LNCAP (cell line): ENCODE data around the gene ING1.

ENCODE experiments used
- CTCF ChIP-seq: fragments of 450-650 bp; IDR thresholded peaks from 2 replicates; pipeline ENCODE4 v1.5.1; 2017; ENCODE audit warnings: mild to moderate bottlenecking

ING1 gene

DNA sequence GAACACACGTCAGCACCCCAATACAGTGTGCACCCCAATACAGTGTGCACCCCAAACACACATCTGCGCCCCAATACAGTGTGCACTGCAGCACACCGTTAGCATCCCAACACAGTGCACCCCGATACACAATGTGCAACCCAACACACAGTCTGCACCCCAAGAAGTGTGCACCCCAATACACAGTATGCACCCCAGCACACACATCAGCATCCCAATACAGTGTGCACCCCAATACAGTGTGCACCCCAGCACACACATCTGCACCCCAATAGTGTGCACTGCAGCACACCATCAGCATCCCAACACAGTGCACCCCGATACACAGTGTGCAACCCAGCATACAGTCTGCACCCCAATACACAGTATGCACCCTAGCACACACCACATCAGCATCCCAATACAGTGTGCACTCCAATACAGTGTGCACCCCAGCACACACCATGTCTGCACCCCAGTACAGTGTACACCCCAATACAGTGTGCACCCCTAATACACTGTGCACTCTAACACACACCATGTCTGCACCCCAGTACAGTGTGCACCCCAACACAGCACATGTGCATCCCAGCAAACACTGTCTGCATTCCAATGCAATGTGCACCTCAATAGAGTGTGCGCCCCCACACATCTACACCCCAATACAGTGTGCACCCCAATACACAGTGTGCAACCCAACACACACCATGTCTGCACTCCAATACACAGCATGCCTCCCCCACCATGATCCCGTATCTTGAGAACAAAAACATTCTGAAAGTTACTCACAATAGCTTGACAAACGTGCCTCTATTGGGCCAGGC is 6.7 kb upstream of the ING1 start:
- TF ChIP-seq CTCF = no peak

DNA sequence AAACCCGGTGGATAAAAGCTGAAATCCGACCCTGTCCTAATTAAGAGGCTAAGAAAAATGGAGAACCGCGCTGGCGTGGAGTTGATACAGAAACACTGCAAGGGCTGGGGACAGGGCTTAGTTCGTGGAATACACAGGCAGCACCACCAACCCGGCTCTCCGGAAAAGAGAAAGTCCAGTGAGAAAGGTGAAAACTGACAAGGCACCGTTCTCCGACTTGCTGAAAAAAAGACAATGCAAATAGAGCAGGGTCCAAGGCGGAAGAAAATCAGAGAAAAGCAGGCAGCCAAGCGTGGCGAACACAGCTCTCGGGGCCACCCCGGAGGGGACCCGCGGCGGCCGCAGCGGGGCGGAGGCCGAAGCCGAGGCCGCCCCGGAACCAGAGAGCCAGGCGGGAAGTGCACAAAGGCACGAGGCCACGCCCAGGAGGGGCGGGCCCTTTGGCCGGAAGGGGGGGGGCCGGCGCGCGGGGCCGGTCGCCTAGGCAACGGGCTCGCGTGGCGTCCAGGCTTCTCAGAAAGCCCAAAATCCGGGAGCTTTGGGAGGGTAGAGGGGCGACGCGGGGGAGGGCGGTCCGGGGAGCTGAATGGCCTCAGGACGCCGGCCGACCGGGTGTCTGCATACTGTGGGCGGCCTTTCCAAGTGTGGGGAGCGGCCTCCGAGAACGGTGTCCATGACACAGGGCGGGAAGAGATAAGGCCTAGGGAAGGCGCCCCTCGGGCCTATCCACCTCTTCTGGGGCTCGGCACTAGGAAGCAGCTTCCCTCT is 1.2 kb upstream of the ING1 start:
- no peak for TF ChIP-seq CTCF

GRCh38 chr13:110712849-110713641 is 455 bp upstream of the ING1 start:
- TF ChIP-seq CTCF = no peak

- peak; percentile 17; the same call in 1 of the 2 replicates for TF ChIP-seq CTCF
Measured at GRCh38 chr13:110713981-110714796, 689 bp downstream of the ING1 start.

DNA sequence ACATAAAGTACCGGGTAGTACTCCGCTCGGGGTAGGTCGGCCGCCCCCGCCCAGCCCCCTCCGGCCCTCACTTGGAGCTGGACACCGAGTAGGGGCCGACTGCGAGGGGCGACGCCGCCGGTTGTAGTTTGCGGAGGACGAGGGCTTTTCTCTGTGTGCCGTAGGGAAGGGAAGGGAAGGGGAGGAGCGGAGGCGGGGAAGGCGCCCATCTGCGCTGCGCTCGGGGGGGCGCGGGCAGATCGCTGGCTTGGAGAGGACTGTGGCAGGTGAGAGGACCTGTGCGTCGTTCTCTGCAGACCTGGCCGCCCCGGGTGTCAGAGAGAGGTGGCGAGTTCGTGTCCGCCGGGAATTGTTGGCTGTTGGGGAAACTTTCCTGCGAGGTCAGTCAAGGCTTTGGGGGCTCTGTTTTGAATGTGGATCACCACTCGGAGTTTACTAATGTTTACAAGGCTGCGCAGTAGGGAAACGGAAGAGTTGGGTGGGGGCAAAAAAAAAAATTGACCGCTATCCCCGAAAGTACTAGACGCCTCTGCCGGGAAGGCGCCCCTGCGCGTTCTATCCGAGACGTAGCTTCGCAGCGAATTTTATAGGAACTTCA is 1.4 kb downstream of the ING1 start:
- TF ChIP-seq CTCF = no peak

- peak; percentile 18; the same call in 1 of the 2 replicates for TF ChIP-seq CTCF
Measured at GRCh38 chr13:110715395-110716246, 2.1 kb downstream of the ING1 start.
